Measurements from ENCODE around the gene CENPB.
"Not testable (repeated sequence)": the region's sequence is repeated elsewhere in the genome, so short reads cannot be mapped to it uniquely, and the experiment has no call there.

CENPB gene

GRCh38 chr20:3786665-3787323, at the start of gene CENPB:
TSS of gene CENPB (minus strand) at chr20:3786740. CDS start at chr20:3786483, 257 bp downstream.
- no peak for DNase-seq (ENCODE audit: low read depth, low spot score)

GRCh38 chr20:3836132-3836531, 49.6 kb upstream of the CENPB start:
- no peak for DNase-seq (ENCODE audit: low read depth, low spot score)

GRCh38 chr20:3829891-3830290, 43.4 kb upstream of the CENPB start:
- DNase-seq (ENCODE audit: low read depth, low spot score): not testable (repeated sequence)

- DNase-seq (ENCODE audit: low read depth, low spot score): no peak
These were observed 42.3 kb upstream of the CENPB start for GRCh38 chr20:3828798-3829197.

GRCh38 chr20:3826420-3826819, 39.9 kb upstream of the CENPB start:
- DNase-seq (ENCODE audit: low read depth, low spot score): no peak

GRCh38 chr20:3825526-3825925, 39.0 kb upstream of the CENPB start:
- DNase-seq (ENCODE audit: low read depth, low spot score): no peak

- DNase-seq (ENCODE audit: low read depth, low spot score): no peak
These were observed 37.3 kb upstream of the CENPB start for GRCh38 chr20:3823881-3824280.

- no peak for DNase-seq (ENCODE audit: low read depth, low spot score)
These were observed 35.5 kb upstream of the CENPB start for GRCh38 chr20:3821996-3822395.

- no peak for DNase-seq (ENCODE audit: low read depth, low spot score)
These were observed 34.6 kb upstream of the CENPB start for GRCh38 chr20:3820901-3821727.

- DNase-seq (ENCODE audit: low read depth, low spot score): peak; percentile 91
These were observed 33.7 kb upstream of the CENPB start, which contains the start of gene AP5S1 for GRCh38 chr20:3820048-3820900. TSS of gene AP5S1 (plus strand) at chr20:3820547. CDS start at chr20:3822118, 1,571 bp downstream.

- no peak for DNase-seq (ENCODE audit: low read depth, low spot score)
These were observed 33.0 kb upstream of the CENPB start for GRCh38 chr20:3819411-3820047.

- no peak for DNase-seq (ENCODE audit: low read depth, low spot score)
These were observed 31.9 kb upstream of the CENPB start for GRCh38 chr20:3818155-3819151.

GRCh38 chr20:3815703-3816315, 29.3 kb upstream of the CENPB start:
- DNase-seq (ENCODE audit: low read depth, low spot score): no peak

- DNase-seq (ENCODE audit: low read depth, low spot score): no peak
These were observed 28.5 kb upstream of the CENPB start for GRCh38 chr20:3814928-3815495.

- no peak for DNase-seq (ENCODE audit: low read depth, low spot score)
These were observed 27.5 kb upstream of the CENPB start for GRCh38 chr20:3813848-3814581.

GRCh38 chr20:3812975-3813847, 26.7 kb upstream of the CENPB start:
- DNase-seq (ENCODE audit: low read depth, low spot score): no peak

GRCh38 chr20:3812259-3812681, 25.7 kb upstream of the CENPB start:
- DNase-seq (ENCODE audit: low read depth, low spot score): no peak
